NCI-H2107 (cell line): ENCODE results near the gene GSTT2B.
"Not testable (repeated sequence)": the region's sequence is repeated elsewhere in the genome, so short reads cannot be mapped to it uniquely, and the experiment has no call there.

Source experiments
- DNase-seq: peaks from one replicate; lab custom pipeline; 2025; lab: John Stamatoyannopoulos, UW

GSTT2B gene

DNA sequence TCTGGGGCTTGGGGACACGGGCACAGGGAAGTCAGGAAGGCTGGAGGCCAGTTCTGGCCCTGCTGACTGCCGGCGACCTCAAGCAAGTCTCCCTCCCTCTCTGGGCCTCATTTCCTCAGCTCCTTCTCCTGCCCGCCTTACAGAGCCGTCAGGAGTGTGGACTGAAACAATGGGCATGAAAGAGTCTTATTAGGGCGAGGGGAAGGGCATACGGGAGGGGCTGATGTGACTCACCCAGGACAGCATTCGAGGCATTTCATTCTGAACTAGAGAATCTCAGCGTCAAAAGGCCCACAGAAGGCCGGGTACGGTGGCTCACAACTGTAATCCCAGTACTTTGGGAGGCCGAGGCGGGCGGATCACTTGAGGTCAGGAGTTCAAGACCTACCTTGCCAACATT, 20.8 kb downstream of the GSTT2B start:
- not testable (repeated sequence) for DNase-seq

DNA sequence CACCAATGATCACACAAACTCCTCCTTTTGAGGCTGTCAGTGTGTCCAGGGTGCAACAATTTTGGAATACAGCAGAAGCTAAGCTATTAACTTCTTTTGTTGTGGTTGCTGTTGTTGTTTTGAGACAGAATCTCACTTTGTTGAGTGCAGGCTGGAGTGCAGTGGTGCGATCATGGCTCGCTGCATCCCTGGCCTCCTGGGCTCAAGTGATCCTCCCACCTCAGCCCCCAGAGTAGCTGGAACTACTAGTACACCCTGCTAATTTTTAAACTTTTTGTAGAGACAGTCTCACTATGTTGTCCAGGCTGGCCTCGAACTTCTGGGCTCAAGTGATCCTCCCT, 22.0 kb downstream of the GSTT2B start:
- no peak for DNase-seq

DNA sequence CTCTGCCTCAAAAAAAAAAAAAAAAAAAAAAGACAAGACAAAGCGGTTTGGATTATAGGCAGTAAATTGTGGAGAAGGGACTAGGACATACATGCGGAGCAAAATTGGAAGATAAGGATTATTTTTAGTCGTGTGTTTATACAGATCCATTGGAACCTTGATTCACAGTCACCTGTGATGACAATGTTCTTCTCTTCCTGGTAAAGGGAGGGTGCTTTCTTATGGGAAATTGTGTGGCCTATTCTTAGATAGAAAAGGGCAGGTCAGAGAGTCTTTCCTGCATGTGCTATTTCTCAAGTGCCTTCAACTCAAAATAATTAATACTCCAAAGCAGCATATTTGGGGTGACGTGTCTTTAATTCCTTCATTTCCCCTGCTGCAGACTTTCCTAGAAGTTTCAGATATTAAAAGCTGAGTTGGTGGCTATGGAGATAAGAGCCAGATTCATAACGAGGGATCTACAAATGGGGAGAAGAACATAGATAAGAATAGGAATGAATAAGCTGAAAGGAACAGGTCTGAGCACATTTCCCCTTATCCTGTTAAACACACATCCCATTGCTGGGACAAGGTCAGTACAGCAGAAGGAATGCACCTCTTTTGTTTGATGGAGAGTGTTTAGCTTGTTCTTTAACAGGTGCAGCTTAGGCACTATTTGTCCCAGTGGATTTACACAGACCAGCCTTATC, 22.5 kb downstream of the GSTT2B start:
- no peak for DNase-seq

DNA sequence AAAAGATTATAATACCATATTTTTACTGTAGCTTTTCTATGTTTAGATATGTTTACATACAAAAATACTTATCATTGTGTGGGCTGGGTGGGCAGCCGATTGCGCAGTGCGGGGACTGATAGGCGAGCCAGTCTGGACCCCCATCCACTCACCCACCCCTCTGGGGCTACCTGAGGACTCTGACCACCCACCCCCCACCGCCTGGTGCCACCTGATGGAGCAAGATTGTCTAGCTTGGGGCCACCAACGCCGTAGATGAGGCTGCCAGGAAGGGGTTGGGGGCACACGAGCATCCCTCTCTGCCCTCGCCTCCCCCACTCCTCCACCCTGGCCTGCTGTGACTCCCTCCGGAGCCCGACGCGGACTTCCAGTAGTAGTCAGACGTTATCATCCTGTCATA, 34.4 kb downstream of the GSTT2B start:
- DNase-seq = no peak

DNA sequence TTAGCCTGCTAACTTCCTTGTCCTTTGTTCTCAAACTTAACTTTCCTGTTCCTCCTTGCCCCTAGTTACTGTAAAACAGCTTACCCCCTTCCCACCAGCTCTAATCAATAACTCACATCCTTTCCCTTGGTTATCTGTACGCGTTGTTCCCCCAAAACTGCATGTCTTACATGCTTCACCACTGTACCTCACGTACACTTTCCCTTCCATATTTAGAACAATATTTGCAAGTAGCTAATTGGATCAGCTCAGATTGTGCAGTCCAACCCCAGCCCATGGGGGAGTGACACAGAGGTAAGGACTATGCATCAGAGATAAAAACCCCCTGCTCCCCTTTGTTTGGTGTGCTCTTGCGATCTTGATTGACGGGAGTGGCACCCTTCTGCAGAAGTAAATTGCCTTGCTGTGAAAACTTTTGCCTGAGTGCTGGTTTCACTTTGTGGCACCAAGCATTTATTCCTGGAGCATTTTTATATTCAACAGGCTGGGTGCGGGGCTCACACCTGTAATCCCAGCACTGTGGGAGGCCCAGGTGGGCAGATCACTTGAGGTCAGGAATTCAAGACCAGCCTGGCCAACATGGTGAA, 35.9 kb downstream of the GSTT2B start:
- no peak for DNase-seq

DNA sequence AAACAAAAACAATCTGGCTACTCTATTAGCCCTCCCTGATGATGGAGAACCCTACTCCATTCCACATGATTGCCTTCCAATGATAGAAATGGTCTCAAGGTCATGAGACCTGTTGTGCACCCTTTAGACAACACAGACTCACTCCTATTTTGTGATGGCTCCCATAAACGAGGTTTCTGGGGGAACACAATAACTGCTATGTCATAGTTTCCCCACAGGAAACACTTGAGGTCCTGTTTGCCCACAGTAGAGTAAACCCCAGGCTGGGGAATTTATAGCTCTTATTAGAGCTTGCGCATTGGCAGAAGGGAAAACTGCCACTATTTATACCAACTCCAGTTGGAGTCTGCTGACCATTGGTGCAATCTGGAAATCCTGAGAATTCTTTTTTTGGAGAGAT, 38.1 kb downstream of the GSTT2B start:
- no peak for DNase-seq

DNA sequence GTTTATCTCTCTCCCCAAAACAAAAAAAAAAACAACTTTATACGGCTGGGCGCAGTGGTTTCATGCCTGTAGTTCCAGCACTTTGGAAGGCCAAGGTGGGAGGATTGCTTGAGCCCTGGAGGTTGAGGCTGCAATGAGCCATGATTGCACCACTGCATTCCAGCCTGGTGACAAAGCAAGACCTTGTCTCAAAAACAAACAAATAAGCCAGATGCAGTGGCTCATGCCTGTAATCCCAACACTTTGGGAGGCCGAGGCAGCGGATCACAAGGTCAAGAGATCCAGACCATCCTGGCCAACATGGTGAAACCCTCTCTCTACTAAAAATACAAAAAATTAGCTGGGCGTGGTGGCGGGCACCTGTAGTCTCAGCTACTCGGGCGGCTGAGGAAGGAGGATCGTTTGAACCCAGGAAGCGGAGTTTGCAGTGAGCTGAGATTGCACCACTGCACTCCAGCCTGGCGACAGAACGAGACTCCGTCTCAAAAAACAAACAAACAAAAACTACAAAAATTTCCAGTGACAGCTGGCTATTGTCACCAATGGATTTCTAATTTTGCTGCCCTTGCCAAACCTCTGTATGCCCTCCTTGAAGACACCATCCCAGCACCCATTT, 39.3 kb downstream of the GSTT2B start:
- DNase-seq = not testable (repeated sequence)

DNA sequence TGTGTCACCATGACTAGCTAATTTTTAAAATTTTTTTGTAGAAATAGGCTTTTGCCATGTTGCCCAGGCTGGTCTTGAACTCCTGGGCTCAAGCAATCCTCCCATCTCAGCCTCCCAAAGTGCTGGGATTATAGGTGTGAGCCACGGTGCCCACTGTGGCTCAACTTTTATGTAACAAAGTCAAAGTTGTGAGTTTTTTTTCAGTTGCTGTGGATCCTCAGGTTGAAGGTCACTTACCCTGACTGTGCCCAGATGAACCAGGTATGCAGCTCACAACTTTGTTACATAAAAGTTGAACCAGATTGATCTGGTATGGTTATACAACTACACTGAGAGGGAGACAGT, 40.8 kb downstream of the GSTT2B start:
- DNase-seq = not testable (repeated sequence)

DNA sequence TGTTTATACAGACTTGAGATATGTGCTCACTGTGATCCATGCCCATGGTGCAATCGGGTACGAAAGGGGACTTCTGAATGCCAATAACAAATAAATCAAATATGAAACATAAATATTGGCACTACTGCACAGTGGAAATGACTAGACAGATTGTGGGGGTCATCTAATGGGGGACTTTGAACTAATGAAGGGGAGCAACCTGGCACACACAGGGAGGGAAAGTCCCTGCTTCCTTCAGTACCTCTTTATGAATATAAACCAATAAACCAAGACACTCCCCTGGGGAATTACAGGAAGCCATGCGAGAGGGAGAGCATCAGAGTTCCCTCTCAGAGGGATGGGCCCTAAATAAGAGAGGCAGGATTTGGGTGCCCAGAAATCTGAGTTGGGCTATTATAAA, 45.7 kb downstream of the GSTT2B start:
- DNase-seq = no peak

DNA sequence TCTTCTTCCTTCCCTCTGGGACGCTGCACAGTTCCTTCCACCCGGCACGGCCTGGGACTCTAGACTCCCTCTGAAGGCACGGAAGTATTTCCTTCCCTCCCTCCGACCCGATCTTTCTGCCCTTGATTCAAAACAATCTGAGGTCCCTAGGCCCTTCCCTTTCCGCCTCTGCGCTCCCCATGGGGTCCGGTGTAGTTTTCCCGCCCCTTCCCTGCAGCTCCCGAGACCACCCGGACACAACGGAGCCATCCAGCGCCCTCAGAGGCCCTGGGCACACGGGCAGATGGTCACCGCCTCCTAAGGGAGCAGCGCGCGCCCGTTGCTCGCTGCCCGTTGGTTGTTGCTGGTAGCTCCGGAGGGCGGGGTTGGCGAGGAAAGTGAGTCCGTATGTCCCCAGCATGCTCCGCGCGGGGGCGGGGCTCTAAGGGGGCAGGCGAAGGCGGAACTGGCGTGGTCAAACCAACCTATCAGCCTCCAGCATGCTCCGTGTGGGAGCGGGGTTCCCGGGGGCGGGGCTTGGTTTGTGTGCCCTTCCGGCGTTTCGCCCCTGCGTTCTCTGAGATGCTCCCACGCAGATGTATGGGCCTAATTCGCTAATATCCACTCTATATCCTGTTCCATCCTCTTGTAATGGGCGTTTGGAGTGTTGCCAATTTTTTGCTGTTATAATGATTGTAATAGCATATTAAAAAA, 47.2 kb downstream of the GSTT2B start:
- peak; percentile 81 for DNase-seq

DNA sequence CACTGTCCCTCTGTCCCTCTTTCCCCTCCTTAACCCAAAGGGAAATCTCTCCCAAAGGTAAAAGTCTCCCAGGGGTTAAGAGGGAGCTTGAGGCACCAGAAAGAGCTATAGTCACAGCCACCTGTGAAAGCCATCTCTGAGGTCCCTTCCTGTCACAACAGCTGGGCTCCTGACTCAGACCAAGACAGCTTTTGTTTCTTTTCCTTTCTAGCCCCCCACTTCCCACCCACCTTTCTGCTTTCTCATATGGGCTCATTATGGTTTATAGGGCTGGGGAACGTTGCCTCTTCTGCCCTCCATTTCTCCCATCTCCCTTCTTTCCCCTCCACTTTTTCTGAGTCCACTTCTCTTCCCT, 47.7 kb downstream of the GSTT2B start:
- no peak for DNase-seq

DNA sequence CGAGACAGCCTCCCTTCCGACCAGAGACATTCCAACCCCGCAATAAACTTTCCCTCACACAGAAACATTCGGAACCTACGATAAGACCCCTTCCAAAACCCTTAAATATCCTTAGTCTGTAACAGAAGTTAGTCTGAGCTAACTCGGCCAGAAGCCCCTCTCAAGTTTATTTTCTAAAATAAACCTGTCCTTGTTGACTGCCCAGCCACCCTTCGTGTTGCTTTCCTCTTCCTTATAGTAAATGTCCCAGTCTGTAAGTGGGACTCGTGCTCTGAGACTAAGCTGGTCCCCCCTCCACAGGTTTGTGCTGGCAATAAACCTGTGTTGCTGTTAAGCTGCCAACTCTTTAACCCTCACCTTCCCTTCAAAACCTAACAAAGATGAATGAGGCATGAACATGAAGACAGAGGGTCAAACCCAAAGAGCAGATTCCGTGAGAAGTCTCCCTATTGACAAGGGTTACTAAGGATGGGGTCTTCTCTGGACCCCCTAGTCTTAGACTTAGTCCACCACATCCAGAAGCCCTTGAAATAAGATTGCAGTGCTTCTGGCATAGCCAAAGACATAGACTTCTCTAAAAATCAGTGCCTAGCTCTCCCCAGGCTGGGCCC, 48.6 kb downstream of the GSTT2B start:
- no peak for DNase-seq

DNA sequence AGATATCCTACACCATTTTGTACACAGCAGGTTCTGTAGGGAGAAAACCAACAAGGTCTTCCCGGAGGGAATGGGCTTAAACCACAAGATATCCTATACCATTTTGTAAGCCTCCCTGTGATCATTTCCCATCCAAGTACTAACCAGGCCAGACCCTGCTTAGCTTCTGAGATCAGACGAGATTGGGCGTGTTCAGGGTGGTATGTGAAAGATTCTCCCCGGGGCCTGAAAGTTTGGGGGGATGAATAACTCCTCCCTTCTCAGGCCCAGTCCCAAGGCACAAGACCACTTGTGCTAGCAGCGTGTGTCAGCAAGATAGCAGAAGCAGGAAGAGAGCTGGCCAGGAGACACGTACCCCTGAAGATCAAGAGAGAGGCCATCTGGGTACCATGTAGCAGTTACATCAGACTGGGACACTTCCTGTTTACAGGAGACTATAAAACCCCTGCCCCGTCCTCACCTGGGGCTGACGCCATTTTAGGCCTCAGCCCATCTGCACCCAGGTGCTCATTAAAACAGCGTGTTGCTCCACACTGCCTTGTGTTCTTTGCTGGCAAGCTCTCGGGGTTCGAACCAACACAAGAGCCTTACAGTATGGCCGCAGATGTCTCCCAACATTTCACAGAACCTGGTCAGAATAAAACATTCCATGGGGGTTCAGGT, 49.5 kb downstream of the GSTT2B start:
- no peak for DNase-seq

DNA sequence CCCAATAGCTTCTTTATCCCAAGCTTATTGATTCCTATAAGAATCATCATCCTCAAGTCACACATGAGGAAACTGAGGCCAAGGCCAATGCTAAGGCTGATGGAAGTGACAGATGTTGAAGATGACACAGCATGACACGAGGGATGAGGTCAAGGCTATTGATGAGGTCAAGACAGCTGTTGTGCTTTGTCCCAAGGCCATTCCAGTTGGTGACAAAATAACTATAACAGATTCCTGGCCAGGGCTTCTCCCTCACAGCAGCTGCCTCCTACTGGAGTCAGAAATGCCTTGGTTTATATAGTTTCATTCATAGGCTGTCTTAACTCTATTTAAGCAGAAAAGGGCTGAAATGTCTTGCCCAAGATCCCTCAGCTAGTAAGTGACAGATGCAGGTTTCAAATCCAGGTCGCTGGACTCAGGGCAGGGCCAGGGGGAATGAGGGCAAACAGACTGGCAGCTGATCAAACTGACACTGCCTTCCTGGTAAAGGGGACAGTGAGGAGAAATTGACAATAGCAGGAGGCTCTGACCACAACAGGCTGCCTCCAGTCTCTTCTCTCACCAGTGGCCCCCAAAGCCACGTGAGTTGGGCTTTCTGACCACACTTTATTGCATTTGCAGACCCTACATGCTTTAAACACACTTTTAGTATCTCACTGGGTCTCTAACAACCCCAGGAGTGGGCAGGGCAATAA, 50.4 kb downstream of the GSTT2B start:
- no peak for DNase-seq

DNA sequence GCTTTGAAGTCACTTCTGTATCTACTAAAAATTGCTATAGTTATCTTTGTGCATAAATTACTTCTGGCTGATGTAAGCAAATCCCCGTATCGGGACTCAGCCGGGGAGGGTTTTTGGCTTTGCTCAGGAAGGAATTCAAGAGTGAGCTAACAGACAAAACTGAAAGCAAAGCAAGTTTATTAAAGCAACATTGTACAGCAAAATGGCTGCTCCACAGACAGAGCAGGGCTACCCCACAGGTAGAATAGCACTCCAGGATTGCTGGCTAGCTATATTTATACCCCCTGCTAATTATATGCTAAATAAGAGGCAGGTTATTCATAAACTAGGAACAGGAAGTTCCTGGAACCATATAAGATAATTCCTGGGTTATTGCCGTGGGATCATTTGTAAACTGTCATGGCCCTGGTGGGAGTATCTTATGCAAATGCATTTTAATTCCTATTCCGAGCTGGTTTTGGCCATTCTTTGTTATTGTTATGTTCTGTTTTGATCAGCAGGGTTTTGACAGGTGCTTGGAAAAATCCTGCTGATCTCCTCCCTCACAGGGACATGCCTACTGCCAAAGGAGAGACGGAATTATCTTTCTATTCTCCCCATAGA, 51.6 kb downstream of the GSTT2B start:
- no peak for DNase-seq

DNA sequence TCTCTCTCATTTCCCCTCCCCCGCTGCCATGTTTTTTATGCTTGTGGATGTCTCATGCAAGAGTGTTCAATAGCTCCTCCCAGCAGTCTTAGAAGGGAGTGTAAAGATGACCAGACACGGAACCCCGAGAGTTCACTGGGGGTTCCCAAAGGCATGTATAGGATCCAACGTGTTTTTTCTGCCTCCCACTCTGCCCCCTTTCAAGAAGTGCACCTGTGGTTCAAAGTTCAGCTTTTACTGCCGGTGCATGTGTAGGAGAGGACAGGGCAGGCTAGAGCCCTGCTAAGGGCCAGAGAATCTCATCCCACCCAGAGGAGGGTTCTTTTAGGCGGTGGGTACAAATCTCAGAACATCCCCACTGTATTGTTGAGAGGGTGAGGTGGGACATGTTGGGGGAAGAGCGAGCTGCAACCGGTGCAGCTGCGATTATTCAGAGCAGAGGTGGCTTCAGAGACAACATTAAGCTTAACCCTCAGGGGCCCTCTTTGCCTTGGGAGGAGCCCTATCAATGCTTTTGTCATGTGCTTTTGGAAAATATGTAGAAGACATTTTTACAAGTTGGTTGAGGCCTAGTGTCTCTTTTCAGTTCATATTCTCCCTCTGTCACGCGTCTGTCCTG, 52.3 kb downstream of the GSTT2B start:
- DNase-seq = no peak

DNA sequence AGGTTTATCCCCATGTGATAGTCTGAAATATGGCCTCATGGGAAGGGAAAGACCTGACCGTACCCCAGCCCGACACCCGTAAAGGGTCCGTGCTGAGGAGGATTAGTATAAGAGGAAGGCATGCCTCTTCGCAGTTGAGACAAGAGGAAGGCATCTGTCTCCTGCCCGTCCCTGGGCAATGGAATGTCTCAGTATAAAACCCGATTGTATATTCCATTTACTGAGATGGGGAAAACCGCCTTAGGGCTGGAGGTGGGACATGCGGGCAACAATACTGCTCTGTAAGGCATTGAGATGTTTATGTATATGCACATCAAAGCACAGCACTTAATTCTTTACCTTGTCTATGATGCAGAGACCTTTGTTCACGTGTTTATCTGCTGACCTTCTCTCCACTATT, 53.6 kb downstream of the GSTT2B start:
- DNase-seq = not testable (repeated sequence)
